Muscle layer of duodenum (tissue), 2 donors: ENCODE measurements around the gene MAPK8.

ENCODE experiments used
- H3K27ac ChIP-seq: one replicate; pipeline ENCODE4 v1.7.0; 2013; ENCODE audit warnings: mild to moderate bottlenecking, low read length
- H3K27me3 ChIP-seq: one replicate; pipeline ENCODE4 v1.7.0; 2013; ENCODE audit warnings: low read depth, mild to moderate bottlenecking, control low read depth, low read length
- H3K36me3 ChIP-seq, 2 donors: one replicate each; pipeline ENCODE4 v1.7.0; 2013; ENCODE audit warnings: low read length in 2 of 2, control low read depth in 1 of 2, mild to moderate bottlenecking in 1 of 2; ENCODE audit not compliant: insufficient read depth in 2 of 2, control insufficient read depth in 1 of 2
- H3K4me1 ChIP-seq, 2 donors: one replicate each; pipeline ENCODE4 v1.7.0; 2013; ENCODE audit warnings: low read length in 2 of 2, mild to moderate bottlenecking in 2 of 2, control low read depth in 1 of 2, moderate library complexity in 1 of 2; ENCODE audit not compliant: insufficient read depth in 2 of 2, control insufficient read depth in 1 of 2
- H3K4me3 ChIP-seq, 2 donors: one replicate each; pipeline ENCODE4 v1.7.0; 2013; ENCODE audit warnings: low read length in 2 of 2, low read depth in 1 of 2, mild to moderate bottlenecking in 1 of 2
- H3K9me3 ChIP-seq, 2 donors: one replicate each; pipeline ENCODE4 v1.7.0; 2013; ENCODE audit warnings: low read length in 2 of 2, control low read depth in 1 of 2, mild to moderate bottlenecking in 1 of 2; ENCODE audit not compliant: control insufficient read depth in 1 of 2
- donor health status: healthy.

Gene MAPK8

DNA sequence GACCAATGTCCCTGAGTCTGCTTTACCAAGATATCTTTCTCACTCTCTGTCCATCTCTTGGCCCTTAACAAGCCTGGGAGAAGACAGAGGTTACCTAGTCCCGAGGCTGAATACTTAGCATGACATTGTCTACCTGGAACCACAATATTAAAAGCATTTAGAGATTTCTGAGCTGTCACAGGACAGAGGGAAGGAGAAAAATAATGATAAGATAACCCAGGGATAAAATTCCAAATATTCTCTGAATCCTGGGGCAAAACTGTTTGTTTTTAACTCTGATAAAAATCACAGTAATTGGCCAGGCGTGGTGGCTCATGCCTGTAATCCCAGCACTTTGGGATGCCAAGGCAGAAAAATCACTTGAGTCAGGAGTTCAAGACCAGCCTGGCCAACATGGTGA lies 12.0 kb upstream of the MAPK8 start:
- no peaks in the 10 kb centered on the region for H3K4me1 ChIP-seq
- no peaks in the 10 kb centered on the region for H3K27me3 ChIP-seq
- H3K27ac ChIP-seq = no peak overlapping the region
- no peaks in the 10 kb centered on the region for H3K36me3 ChIP-seq
- H3K9me3 ChIP-seq = no peaks in the 10 kb centered on the region
- no peak overlapping the region for H3K4me3 ChIP-seq

GRCh38 chr10:48296576-48297098 lies 9.8 kb upstream of the MAPK8 start:
- H3K27me3 ChIP-seq = no peaks in the 10 kb centered on the region
- H3K36me3 ChIP-seq = no peaks in the 10 kb centered on the region
- H3K9me3 ChIP-seq = no peaks in the 10 kb centered on the region
- H3K4me1 ChIP-seq = no peaks in the 10 kb centered on the region
- H3K27ac ChIP-seq = no peak overlapping the region
- no peak overlapping the region for H3K4me3 ChIP-seq

DNA sequence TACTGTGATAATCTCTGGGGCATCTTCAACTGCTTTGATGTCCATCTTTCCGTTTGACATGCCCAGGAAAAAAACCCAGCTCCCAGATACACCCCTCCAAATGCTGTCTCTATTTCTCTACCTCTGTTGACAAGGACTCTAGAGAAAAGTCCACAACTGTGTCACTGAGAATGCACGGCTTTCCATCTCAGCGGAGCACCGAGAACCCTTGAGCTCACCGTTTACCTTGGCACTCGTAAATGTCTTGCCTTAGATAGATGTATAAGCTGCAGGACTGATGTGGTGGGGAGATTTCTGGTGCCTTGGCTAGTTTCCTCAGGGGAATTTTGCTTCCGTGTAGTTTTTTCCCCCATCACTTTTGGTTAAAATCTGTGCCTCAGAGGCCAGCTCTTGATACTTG lies 7.4 kb upstream of the MAPK8 start:
- no peaks in the 10 kb centered on the region for H3K27me3 ChIP-seq
- H3K4me1 ChIP-seq = no peaks in the 10 kb centered on the region
- no peaks in the 10 kb centered on the region for H3K9me3 ChIP-seq
- no peak overlapping the region for H3K27ac ChIP-seq
- no peaks in the 10 kb centered on the region for H3K36me3 ChIP-seq
- H3K4me3 ChIP-seq = no peak overlapping the region

DNA sequence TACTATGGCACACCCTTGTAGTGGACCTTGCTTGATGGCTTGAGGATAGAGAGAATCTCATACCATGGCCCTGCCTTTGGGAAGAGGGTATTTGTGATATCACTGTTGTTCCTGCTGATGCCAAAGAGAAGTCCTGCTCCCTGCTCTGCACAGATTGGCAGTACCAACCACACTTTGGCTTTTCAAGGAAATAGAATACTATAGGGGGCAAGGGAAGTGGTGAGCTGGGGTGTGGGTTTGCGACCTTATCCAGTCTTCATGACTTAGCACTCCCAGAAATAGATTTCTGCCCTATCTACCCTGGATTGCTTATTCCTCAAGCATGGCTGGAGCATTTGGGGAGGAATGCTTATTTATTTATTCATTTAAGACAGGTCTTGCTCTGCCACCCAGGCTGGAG lies 6.8 kb upstream of the MAPK8 start:
- no peaks in the 10 kb centered on the region for H3K4me1 ChIP-seq
- H3K4me3 ChIP-seq = no peak overlapping the region
- no peak overlapping the region for H3K27ac ChIP-seq
- H3K9me3 ChIP-seq = no peaks in the 10 kb centered on the region
- no peaks in the 10 kb centered on the region for H3K36me3 ChIP-seq
- no peaks in the 10 kb centered on the region for H3K27me3 ChIP-seq

DNA sequence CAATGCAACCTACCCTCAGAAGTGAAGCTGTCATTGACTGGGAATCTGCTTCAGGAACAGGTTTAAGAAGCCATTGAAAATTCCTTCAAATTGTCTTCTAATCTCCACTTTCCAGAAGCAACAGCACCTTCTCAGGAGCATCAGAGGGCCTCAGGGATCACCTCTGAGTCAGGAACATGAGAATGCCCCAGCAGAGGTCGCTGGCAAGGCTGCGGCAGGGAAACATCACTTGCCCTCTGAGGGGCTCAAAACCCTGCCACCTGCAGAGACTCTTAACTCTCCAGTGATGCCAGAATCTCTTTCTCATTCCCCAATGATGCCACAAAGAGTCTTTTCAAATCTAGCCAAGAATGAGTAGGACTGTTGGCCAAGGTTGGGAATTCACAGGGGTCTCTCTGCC lies 5.9 kb upstream of the MAPK8 start:
- H3K27me3 ChIP-seq = no peaks in the 10 kb centered on the region
- no peaks in the 10 kb centered on the region for H3K36me3 ChIP-seq
- H3K4me1 ChIP-seq = no peaks in the 10 kb centered on the region
- H3K4me3 ChIP-seq = no peak overlapping the region
- H3K9me3 ChIP-seq = no peaks in the 10 kb centered on the region
- H3K27ac ChIP-seq = no peak overlapping the region

DNA sequence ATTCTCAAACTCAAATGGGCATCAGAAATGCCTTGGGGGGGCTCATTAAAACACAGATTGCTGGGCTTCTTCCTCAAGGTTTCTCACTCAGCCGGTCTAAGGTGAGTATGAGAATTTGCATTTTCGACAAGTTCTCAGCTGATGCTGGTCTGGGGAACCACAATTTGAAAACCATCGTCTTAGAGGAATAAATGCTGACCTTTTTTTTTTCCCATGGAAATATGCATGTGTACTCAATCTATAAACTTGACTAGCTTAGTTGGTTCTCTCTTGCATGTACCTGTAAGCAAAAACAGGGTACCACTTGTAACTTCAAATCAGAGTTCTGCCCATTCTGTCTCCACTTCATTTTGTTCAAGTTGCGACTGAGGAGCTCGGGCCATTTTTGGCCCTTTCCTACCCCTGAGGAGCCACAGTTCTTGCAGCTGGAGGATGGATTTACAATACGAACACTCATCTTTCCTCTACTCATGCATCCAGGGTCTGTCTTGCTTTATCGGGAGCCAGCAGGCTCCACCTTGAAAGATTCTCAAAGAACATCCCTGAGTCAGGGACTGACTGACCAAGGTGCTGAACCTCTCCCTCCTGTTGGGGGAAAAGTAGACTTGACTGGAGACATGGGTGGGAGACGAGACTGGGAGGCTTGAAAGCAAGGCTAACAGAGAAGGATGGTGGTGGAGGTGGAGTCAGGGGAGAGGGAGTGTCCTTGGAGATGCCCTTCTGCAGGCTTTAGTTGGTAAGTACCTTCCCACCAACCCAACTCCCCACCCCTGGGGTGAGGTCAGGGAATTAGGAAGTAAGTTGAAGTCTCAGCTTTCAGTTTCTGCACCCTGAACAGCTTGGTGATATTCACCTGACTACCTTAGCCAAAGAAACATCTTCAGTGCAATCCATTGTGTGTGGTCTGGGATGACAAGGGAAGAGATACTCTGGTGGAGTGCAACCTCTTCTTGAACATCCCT lies 3.7 kb upstream of the MAPK8 start:
- Histone ChIP-seq H3K4me1 (peaks cover 4% of the 10 kb centered on the region in 2 donors), H3K9me3 (no peaks in the 10 kb centered on the region), H3K27ac (no peak overlapping the region), H3K4me3 (no peak overlapping the region), H3K27me3 (no peaks in the 10 kb centered on the region), H3K36me3 (no peaks in the 10 kb centered on the region)

DNA sequence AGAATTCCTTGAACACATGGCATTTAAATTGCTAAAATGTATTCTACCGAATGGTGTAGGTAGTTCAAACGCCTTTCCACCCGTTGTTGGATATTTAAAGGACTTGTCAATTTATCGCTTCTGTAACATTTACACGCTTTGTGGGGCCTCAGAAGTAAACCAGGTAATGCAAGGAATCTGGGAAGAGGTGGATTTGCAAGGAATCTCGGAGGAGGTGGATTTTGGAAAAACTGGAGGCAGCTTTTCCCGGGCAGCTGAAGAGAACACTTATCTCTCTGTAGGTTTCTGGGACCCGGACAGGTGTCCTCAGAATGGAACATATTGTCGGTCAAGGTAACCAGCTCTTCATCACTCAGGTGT lies 592 bp upstream of the MAPK8 start:
- peak overlapping the region; percentile 52 to 78 for H3K4me3 ChIP-seq
- peaks cover 8 to 16% of the 10 kb centered on the region in 2 donors for H3K4me1 ChIP-seq
- no peaks in the 10 kb centered on the region for H3K36me3 ChIP-seq
- no peaks in the 10 kb centered on the region for H3K27me3 ChIP-seq
- no peak overlapping the region for H3K27ac ChIP-seq
- H3K9me3 ChIP-seq = no peaks in the 10 kb centered on the region

- H3K36me3 ChIP-seq = no peaks in the 10 kb centered on the region
Observed at GRCh38 chr10:48306870-48307710, 613 bp downstream of the MAPK8 start.

GRCh38 chr10:48307711-48308018 lies 1.2 kb downstream of the MAPK8 start:
- Histone ChIP-seq H3K4me3 (peak overlapping the region; percentile 72 to 78), H3K27me3 (no peaks in the 10 kb centered on the region), H3K4me1 (peaks cover 8 to 16% of the 10 kb centered on the region in 2 donors), H3K36me3 (no peaks in the 10 kb centered on the region), H3K9me3 (no peaks in the 10 kb centered on the region), H3K27ac (peak overlapping the region; percentile 65)

More at GRCh38 chr10:48306870-48307710, 613 bp downstream of the MAPK8 start:
- Histone ChIP-seq H3K27ac (peak overlapping the region; percentile 65), H3K4me1 (peaks cover 8 to 16% of the 10 kb centered on the region in 2 donors), H3K27me3 (no peaks in the 10 kb centered on the region), H3K4me3 (peak overlapping the region; percentile 72 to 78), H3K9me3 (no peaks in the 10 kb centered on the region)

GRCh38 chr10:48309711-48310226 lies 3.3 kb downstream of the MAPK8 start:
- Histone ChIP-seq H3K4me3 (no peak overlapping the region), H3K27ac (no peak overlapping the region), H3K36me3 (no peaks in the 10 kb centered on the region), H3K27me3 (no peaks in the 10 kb centered on the region), H3K4me1 (peaks cover 8 to 16% of the 10 kb centered on the region in 2 donors), H3K9me3 (no peaks in the 10 kb centered on the region)

GRCh38 chr10:48314107-48314506 lies 7.6 kb downstream of the MAPK8 start:
- no peaks in the 10 kb centered on the region for H3K27me3 ChIP-seq
- peaks cover 0 to 8% of the 10 kb centered on the region in 2 donors for H3K4me1 ChIP-seq
- no peak overlapping the region for H3K4me3 ChIP-seq
- H3K9me3 ChIP-seq = no peaks in the 10 kb centered on the region
- no peaks in the 10 kb centered on the region for H3K36me3 ChIP-seq
- H3K27ac ChIP-seq = no peak overlapping the region
